Measurements from ENCODE around the gene MAP3K13. TPM values are rescaled to one million over a fixed set of nuclear protein-coding genes. Genes with fewer than 3 reads are reported as not detected.

MAP3K13 gene
- total and polyA plus RNA-seq, 2 experiments from 2014 or later = 43.8 to 65.3 TPM

GRCh38 chr3:185479373-185479945 is 116.5 kb downstream of the MAP3K13 start:
- Histone ChIP-seq H3K27me3 (no peaks in the 10 kb centered on the region), H3K4me1 (ENCODE audit: insufficient read depth) (no peaks in the 10 kb centered on the region), H3K27ac (no peak overlapping the region), H4K20me1 (ENCODE audit: insufficient read depth, poor library complexity, severe bottlenecking) (no peaks in the 10 kb centered on the region), H3K9me2 (replicated peaks; ENCODE audit: insufficient read depth) (no peaks in the 10 kb centered on the region), H3K36me3 (replicated peaks; ENCODE audit: insufficient read depth, low read depth) (no peaks in the 10 kb centered on the region), H3K4me3 (no peak overlapping the region), H3K79me2 (no peaks in the 10 kb centered on the region), H2AFZ (no peak overlapping the region), H3K4me2 (no peak overlapping the region), H3K9me3 (ENCODE audit: low read depth) (no peaks in the 10 kb centered on the region)
- 99% methylated on average over 2 of the region's 2 CpGs for WGBS (ENCODE audit: low lambda C conversion rate, missing lambda C conversion rate)
- no peak for DNase-seq (ENCODE audit: low spot score)
- TF ChIP-seq EZH2phosphoT487 (IDR thresholded peaks at IDR 0.05; ENCODE audit: low read depth, severe bottlenecking, unreplicated experiment) (no peak), EZH2 (IDR thresholded peaks at IDR 0.05; ENCODE audit: borderline replicate concordance) (no peak), CTCF (IDR thresholded peaks at IDR 0.05; ENCODE audit: poor library complexity) (no peak)

GRCh38 chr3:185484296-185484695 is 121.4 kb downstream of the MAP3K13 start:
- Histone ChIP-seq H3K27ac (no peak overlapping the region), H3K4me2 (no peak overlapping the region), H3K9me2 (replicated peaks; ENCODE audit: insufficient read depth) (no peaks in the 10 kb centered on the region), H3K36me3 (replicated peaks; ENCODE audit: insufficient read depth, low read depth) (no peaks in the 10 kb centered on the region), H3K9me3 (ENCODE audit: low read depth) (no peaks in the 10 kb centered on the region), H2AFZ (no peak overlapping the region), H4K20me1 (ENCODE audit: insufficient read depth, poor library complexity, severe bottlenecking) (no peaks in the 10 kb centered on the region), H3K4me1 (ENCODE audit: insufficient read depth) (peaks cover 6% of the 10 kb centered on the region), H3K4me3 (no peak overlapping the region), H3K27me3 (no peaks in the 10 kb centered on the region), H3K79me2 (no peaks in the 10 kb centered on the region)
- DNase-seq (ENCODE audit: low spot score) = no peak
- no peak for TF ChIP-seq CTCF (IDR thresholded peaks at IDR 0.05; ENCODE audit: poor library complexity)
- no peak for TF ChIP-seq EZH2 (IDR thresholded peaks at IDR 0.05; ENCODE audit: borderline replicate concordance)
- TF ChIP-seq EZH2phosphoT487 (IDR thresholded peaks at IDR 0.05; ENCODE audit: low read depth, severe bottlenecking, unreplicated experiment) = no peak
- WGBS (ENCODE audit: low lambda C conversion rate, missing lambda C conversion rate) = 88% methylated on average over 3 of the region's 3 CpGs

GRCh38 chr3:185486394-185486793 is 123.5 kb downstream of the MAP3K13 start:
- WGBS (ENCODE audit: low lambda C conversion rate, missing lambda C conversion rate) = 96% methylated on average over 5 of the region's 5 CpGs
- DNase-seq (ENCODE audit: low spot score) = no peak

More at GRCh38 chr3:185486394-185486793, 123.5 kb downstream of the MAP3K13 start:
- no peaks in the 10 kb centered on the region for H3K36me3 ChIP-seq (replicated peaks; ENCODE audit: insufficient read depth, low read depth)
- H3K4me2 ChIP-seq = no peak overlapping the region
- H2AFZ ChIP-seq = no peak overlapping the region
- no peaks in the 10 kb centered on the region for H3K79me2 ChIP-seq
- H3K4me1 ChIP-seq (ENCODE audit: insufficient read depth) = peaks cover 12% of the 10 kb centered on the region
- no peaks in the 10 kb centered on the region for H3K9me3 ChIP-seq (ENCODE audit: low read depth)
- no peak overlapping the region for H3K27ac ChIP-seq
- no peaks in the 10 kb centered on the region for H4K20me1 ChIP-seq (ENCODE audit: insufficient read depth, poor library complexity, severe bottlenecking)
- TF ChIP-seq CTCF (IDR thresholded peaks at IDR 0.05; ENCODE audit: poor library complexity) (no peak), EZH2phosphoT487 (IDR thresholded peaks at IDR 0.05; ENCODE audit: low read depth, severe bottlenecking, unreplicated experiment) (no peak), EZH2 (IDR thresholded peaks at IDR 0.05; ENCODE audit: borderline replicate concordance) (no peak)
- no peak overlapping the region for H3K4me3 ChIP-seq
- H3K9me2 ChIP-seq (replicated peaks; ENCODE audit: insufficient read depth) = no peaks in the 10 kb centered on the region
- H3K27me3 ChIP-seq = no peaks in the 10 kb centered on the region

Measured in hepatocyte (in vitro differentiated cells).